Occipital lobe (tissue), 2 donors: ENCODE results near the gene OR2M5. TPM values are rescaled to one million over a fixed set of nuclear protein-coding genes. Genes with fewer than 3 reads are reported as not detected.

Source experiments
- DNase-seq: peaks from one replicate; lab custom pipeline; 2025; lab: John Stamatoyannopoulos, UW
- total RNA-seq: library from RNA; depleted of rRNA; stranded (reverse); fragments of >200 nt; gene quantifications from one replicate; pipeline ENCODE4 v1.2.3, GENCODE V29; 2014

OR2M5 gene, protein sequence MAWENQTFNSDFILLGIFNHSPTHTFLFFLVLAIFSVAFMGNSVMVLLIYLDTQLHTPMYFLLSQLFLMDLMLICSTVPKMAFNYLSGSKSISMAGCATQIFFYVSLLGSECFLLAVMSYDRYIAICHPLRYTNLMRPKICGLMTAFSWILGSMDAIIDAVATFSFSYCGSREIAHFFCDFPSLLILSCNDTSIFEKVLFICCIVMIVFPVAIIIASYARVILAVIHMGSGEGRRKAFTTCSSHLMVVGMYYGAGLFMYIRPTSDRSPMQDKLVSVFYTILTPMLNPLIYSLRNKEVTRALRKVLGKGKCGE
- total RNA-seq, result not detected

DNA sequence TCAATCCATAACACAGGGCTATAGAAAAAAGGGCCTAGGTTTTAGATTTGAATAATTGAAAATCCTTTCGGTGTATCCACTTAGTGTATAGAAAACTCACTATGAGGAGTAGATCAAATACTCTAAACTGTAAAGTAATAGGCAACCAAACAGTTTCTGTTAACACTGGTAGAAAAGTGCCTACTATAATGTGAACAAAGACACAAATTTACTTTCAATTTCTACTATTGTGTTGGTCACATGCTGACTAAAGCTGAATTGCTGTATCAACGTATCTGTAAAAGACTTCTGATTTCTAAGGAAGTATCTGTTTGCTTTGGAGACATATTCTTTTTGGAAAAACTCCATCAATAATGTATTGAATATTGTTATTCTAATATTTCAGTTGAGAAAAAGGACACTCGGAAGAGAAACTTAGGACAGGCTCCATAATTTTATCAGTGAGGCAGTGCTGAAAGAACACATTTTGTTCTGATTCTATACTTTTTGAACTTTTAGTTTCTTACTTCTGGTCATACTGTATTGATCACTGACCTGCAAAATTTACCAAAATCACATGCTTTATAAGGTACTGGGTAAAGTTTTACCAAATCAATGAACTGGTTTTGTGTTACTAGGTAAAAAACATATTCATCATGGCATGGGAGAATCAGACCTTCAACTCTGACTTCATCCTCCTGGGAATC lies at the start of gene OR2M5:
OR2M5 (plus strand) TSS at position 636 of the 686 bp plus-strand sequence; CDS start at position 636, 0 bp downstream.
- no peak for DNase-seq

GRCh38 chr1:248098529-248098928 lies 46.4 kb upstream of the OR2M5 start:
- no peak for DNase-seq

DNA sequence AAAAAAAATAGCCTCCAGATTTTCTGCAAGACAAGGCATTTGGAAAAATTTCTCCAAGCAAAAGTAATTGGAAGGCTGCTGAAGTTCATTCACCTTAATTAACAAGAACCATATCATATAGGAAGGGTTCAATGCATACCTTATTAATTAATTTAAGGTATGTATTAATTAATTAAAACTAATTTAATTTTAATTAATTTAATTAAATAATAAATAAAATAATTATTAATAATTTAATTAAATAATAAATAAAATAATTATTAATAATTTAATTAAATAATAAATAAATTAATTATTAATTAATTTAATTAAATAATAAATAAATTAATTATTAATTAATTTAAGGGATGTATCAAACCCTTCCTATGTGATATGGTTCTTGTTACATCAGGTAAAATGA lies 42.1 kb upstream of the OR2M5 start:
- no peak for DNase-seq

- DNase-seq, result no peak
Observed at GRCh38 chr1:248111157-248111556, 33.8 kb upstream of the OR2M5 start.

DNA sequence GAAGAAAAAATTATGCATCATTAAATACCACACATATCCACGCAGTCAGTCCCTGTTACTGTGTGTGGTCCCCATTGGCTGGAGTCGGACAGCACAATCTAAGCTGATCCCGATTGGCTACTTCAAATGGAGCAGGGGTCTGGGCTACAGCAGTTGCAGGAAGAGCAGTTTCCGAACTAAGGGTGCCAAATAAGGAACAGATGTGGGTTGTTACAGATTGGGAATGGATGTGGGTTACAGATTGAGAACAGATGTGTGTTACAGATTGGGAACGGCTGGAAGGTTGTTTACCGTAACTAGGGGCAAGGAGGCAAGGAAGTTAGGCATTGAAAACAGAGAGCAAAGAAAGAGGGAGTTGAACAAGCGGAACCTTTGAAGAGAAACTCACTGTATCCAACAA lies 30.1 kb upstream of the OR2M5 start:
- DNase-seq, result no peak

- no peak for DNase-seq
Observed at GRCh38 chr1:248127653-248128052, 17.3 kb upstream of the OR2M5 start.

GRCh38 chr1:248136811-248137210 lies 8.1 kb upstream of the OR2M5 start:
- no peak for DNase-seq

DNA sequence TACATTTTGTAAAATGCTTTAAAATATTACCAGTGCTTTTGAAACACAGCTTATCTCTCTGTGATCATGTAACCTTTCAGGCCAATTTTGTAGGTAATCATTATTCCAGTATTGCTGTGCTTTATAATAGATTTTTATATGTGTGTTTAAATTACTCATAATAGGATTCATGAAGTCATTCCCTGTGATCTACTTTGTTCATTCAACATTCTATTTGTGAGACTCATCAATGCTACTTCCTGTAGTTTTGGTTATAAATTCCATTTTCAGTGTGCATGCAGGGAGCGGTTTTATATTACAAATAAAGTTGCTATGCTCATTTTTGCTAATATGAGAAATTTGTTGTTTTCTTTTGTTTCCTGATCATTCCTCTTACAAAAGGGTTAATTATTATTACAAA lies 4.1 kb upstream of the OR2M5 start:
- DNase-seq, result no peak

DNA sequence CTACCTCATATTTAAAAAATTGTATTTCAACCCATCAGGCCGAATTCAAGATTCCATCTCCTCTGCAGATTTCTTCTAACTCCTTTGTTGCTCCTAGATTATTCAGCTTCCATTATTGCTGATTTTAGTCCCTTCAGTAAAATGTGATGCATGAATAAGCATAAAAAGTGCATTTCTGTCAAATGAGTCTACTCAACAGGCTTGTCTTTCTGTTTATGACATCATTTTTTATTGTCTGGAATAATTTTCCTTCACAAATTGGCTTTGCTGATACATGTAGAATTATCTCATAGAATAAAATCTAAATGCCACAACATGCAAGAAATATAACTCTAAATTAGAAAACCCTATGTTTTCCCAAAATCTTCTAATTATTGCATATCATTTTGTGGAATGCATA lies 1.6 kb upstream of the OR2M5 start:
- no peak for DNase-seq

DNA sequence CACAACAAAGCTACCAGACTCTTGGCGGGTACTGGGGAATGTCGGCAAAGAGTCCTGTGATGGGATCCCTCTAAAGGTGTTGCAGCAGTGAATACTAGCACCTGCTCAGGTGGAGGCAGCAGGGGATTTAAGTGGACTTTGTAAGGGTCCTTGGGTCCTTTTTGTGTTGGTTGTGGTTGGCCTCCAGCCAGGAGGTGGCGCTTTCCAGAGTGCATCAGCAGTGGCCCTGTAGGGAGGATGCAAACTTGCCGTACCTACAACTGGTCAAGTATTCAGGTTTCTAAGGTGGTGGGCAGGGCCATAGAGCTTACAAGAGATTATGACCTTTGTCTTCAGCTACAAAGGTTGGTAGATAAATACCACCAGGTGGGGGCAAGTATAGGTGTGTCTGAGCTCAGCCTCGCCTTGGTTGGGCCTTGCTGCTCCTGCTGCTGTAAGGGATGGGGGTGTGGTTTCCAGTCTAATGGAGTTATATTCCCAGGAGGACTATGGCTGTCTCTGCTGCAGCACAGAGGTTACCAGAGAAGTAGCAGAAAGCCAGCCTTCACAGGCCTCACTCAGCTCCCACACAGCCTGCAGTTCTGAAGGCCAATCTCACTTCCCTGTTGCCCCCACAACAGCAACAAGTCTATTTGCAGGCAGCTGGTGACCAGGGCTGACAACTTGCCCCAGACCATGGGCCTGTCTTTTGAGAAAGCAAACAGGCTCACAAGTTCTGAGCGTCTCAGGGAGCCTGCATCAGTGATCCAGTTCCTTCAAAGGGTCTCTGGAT lies 7.3 kb downstream of the OR2M5 start:
- DNase-seq, result no peak

GRCh38 chr1:248155927-248156326 lies 11.0 kb downstream of the OR2M5 start:
- no peak for DNase-seq

DNA sequence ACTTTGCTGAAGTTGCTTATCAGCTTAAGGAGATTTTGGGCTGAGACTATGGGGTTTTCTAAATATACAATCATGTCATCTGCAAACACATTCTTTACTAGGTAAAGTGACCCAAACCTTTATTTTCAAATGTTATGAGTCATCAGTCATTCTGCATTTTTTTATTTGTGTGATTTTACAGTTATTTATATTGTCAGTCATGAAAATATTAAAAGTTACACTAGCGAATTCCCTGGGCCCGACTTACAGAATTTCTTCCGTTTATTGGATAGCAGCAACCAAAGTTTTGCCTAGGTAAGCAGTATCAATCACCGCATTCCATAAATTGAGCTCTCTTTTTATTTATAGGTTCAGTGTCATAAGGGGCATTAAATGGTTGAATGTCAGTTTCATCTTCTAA lies 13.8 kb downstream of the OR2M5 start:
- no peak for DNase-seq

DNA sequence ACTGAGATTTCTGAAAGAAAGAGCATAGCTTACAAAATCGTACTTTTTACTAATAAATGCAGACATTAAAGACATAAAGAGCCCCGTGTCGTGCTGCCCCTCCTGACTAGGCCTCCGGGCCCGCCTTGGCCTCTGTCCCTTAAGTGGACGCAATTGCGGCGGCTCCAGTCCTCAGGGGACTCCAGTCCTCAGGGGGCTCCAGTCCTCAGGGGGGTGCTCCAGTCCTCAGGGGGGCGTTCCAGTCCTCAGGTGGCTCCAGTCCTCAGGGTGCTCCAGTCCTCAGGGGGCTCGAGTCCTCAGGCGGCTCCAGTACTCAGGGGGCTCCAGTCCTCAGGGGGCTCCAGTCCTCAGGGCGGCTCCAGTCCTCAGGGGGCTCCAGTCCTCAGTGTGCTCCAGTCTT lies 19.1 kb downstream of the OR2M5 start:
- no peak for DNase-seq

DNA sequence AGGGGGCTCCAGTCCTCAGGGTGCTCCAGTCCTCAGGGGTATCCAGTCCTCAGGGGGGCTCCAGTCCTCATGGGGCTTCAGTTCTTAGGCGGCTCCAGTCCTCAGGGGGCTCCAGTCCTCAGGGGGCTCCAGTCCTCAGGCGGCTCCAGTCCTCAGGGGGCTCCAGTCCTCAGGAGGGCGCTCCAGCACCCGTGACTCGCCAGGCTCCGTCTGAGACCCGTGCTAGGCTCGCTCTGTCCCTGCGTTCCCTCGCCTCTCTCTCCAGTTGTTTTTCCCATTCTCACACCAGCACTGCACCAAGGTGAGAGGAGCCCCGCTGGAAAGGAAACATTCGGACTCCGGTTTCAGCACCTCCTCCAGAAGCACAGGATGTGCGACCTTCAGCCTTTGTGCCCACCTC lies 20.2 kb downstream of the OR2M5 start:
- DNase-seq, result no peak

- no peak for DNase-seq
Observed at GRCh38 chr1:248174521-248174920, 29.6 kb downstream of the OR2M5 start, which contains the start of gene OR2M2. TSS of gene OR2M2 (plus strand) at chr1:248174821. CDS start at chr1:248179986, 5,165 bp downstream.

GRCh38 chr1:248183996-248184395 lies 39.0 kb downstream of the OR2M5 start:
- DNase-seq, result no peak

GRCh38 chr1:248187363-248187762 lies 42.4 kb downstream of the OR2M5 start:
- no peak for DNase-seq

DNA sequence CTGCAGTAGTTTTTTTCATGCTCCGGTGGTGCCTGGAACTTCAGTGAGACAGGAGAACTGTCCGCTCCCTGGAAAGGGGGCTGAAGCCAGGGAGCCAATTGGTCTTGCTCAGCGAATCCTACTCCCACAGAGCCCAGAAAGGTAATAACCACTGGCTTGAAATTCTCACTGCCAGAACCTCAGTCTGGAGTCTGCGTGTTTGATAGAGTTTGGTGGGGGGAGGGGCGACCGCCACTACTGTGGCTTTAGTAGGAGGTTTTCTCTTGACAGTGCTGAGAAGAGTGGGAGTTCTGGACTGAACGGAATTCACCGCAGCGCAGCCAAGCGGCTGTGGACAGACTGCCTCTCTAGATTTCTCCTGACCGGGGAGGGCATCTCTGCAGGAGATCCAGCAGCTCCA lies 44.1 kb downstream of the OR2M5 start:
- no peak for DNase-seq

DNA sequence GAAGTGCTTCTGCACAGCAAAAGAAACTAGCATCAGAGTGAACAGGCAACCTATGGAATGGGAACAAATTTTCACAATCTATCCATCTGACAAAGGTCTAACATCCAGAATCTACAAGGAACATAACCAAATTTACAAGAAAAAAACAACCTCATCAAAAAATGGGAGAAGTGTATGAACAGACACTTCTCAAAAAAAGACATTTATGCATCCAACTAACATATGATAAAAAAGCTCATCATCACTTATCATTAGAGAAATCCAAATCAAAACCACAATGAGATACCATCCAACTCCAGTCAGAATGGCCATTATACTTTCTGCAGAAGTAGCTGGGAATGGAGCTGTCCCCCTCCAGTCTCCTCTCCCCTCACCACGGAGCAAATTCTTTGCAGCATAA lies 49.2 kb downstream of the OR2M5 start:
- no peak for DNase-seq
